Measurements from ENCODE around the gene SEC31A.
"Not testable (repeated sequence)": the region's sequence is repeated elsewhere in the genome, so short reads cannot be mapped to it uniquely, and the experiment has no call there.

SEC31A gene

DNA sequence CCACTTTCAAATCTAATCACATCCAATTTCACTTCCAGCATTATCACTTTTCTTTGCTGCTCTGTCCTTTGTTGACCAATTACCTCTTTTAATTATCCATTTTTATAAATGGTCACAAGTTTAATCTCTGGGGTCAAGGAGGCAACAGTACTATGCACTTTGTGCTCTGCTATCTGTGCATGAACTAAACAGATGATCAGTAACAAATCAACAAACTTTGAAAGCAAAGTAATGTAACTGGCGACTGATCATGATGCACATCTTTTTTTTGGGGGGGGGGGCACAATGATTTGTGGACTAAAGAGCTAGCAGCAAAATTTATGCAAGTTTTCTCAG lies 1.5 kb upstream of the SEC31A start:
- DNase-seq (ENCODE audit: low read depth in 3 of 3), result no peak

DNA sequence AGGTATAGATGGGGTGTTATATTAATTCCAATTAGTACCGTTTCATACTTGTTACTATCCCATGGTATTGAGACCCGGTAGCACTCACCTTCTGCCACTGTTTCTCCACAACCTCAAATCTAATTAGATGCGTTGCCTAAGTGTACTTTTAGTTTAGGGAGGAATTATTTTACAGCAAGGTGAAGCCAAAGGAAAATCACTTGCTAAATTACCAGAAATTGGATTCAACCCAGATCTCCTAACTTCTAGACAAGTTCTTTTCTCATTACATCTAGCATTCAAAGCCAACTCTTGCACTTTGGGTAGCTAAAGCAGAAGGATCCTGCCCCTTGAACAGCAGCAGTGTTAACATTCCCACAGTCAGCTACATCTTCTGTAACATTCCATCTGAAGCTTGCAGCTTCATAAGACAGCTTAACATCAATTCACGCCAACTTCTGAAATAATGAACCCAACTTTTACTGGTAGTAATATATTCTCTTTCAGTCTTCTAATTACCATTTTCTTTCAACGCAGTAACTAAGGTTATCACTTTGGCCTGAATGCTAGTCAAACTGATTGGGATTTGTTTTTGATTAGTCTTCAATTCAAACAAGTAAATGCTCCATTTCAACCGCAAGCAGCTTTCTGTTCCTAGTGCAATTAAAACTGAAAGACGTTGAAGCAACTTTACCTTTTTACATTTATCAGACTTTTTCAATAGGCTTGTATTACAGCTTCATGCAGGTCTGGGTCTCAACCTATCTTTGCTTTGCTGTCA lies 934 bp upstream of the SEC31A start:
- no peak for DNase-seq (ENCODE audit: low read depth in 3 of 3)

DNA sequence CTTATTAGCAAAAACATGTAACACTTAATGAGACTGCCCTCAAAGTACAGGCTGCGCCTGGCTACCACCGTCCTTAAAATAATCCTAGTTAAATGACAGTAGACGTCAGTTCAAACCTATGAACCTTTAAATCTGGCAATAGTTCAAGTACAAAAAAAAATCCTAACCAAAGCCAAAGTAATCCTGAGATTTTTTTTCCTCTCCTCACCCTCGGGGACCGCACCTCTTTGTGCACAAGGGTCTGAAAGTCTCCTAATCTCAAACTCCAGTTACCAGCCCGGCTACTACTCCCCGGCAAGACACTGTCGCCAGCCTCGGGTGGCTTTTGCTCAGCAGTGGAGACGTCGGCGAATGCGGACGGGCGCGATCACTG lies 439 bp downstream of the SEC31A start:
- no peak for DNase-seq (ENCODE audit: low read depth in 3 of 3)

DNA sequence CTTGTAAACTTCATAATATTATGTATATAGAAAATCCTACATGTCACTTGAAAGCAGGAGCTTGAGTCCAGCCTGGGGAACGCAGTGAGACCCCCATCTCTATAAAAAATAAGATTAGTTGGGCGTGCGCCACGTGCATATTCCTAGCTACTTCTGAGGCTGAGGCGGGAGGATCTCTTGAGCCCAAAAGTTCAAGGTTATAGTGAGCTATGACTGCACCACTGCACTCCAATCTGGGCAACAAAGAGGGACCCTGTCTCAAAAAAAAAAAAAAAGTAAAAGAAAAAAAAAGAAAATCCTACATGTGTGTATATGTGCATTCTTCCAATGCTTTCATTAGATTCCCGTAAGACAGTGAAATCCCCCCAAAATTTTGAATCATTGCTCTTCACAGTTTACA lies 1.7 kb downstream of the SEC31A start:
- DNase-seq (ENCODE audit: low read depth in 3 of 3), result no peak

DNA sequence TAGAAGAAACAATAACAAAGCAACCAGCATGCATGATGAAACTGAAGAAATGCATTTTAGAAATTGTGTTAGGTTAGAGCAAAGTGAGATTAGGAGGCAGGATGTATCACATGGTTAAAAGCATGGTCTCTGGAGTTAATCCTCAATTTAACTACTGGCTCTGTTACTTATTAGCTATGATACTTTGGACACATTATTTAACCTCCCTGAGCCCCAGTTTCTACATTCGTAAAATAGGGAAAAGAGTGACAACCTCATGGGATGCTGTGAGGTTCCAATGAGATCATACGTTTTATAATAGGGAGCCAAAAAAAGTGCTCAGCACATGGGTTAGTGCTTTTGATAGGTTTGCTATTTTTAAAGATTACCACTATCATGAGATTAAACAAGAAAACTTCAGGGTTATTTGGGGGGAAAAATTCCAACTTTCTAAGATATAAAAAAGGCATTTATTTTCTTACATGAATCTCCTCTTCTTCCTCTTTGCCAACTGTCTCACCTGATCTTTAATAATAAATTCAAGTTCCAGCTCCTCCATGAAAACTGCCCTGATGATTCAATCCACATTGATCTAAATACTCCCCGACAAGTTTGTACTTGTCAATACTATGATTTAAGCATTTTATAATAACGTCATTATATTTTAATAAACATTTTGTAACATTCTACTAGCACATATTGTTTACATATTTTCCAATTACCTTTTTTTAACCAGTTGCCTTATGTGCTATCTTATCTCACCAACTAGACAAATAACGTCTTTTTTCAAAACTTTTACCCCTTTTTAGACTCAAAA lies 4.6 kb downstream of the SEC31A start:
- no peak for DNase-seq (ENCODE audit: low read depth in 3 of 3)

DNA sequence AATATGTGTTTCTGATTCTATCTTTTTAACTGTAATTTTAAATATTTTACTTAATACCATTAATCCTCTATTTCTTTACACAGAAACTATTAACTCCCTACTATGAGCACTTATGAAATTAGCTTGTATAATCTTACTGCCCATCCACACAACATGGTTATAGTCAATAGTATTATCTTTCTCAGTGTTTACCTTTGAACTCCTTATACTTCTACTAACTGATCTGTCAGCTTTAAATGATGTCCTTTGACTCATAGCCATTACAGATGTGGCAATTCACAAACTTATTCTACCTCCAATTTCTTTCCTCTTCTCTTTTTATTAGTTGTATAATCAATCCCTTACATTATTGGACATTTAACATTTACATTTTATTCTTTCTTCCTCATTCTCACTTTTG lies 5.5 kb downstream of the SEC31A start:
- no peak for DNase-seq (ENCODE audit: low read depth in 3 of 3)

DNA sequence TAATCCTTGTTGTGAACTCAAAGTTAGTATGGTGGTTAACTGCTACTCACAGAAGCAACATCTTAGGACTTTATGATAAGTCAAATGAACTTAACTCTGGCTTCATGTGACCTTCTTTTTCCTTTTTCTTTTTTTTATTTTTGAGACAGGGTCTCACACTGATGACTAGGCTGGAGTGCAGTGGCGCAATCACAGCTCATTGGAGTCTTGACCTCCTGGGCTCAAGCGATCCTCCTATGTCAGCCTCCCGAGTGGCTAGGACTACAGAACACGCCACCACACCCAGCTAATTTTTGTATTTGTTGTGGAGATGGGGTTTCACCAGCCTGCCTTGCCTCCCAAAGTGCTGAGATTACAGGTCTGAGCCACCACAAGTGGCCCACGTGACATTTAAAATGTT lies 22.4 kb downstream of the SEC31A start:
- no peak for DNase-seq (ENCODE audit: low read depth in 3 of 3)

DNA sequence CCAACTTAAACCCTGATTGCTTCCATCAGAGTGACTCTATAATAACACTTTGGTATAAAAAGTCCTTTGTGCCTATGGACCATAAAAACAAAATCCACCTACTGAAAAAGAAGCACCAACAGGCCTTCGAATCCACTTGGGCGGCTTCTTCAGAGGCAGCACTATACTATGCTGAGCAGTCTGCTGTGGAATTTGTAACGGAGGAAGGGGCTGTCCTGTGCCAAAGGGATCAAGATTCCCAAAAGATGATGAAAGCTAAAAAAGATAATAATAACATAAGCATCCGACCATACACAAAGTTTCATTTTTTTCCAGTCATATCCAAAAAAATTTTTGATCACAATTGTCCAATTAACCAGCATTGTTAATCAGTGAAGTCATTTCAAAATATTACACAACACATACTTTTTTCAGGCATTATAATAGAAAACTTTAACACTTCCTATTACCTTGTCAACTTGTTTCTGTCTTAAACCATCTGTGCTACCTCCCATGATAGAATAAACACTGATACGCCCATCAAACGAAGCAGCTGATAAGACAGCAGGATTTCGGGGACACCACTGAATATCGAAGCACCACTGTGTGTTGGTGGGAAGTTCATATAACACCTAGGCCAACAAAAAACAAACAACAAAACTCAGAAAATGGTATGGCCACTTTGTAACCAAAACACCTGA lies 24.1 kb downstream of the SEC31A start:
- DNase-seq (ENCODE audit: low read depth in 3 of 3), result no peak

DNA sequence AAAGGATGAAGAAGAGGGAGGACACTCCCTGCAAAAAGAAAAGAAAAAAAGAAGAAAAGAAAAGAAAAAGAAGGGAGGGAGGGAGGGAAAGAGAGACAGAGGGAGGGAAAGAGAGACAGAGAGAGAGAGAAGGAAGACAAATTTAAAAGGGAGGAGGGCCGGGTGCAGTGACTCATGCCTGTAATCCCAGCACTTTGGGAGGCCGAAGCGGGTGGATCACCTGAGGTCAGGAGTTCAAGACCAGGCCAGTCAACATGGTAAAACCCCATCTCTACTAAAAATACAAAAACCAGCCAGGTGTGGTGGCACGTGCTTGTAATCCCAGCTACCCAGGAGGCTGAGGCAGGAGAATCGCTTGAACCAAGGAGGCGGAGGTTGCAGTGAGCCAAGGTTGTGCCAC lies 24.9 kb downstream of the SEC31A start:
- not testable (repeated sequence) for DNase-seq (ENCODE audit: low read depth in 3 of 3)

DNA sequence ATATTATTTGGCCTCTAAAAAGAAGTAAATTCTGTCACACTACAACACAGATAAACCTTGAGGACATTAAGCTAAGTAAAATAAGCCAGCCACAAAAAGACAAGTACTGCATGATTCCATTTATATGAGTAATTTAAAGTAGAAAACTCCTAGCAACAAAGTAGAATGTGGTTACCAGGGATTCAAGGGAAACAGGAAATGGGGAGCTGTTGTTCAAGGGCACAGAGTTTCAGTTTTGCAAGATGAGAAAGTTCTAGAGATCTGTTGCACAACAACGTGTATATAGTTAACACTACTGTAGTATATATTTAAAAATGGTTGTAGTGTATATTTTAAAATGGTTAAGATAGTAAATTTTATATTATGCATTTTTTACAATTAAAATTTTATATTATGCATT lies 25.4 kb downstream of the SEC31A start:
- DNase-seq (ENCODE audit: low read depth in 3 of 3), result no peak

DNA sequence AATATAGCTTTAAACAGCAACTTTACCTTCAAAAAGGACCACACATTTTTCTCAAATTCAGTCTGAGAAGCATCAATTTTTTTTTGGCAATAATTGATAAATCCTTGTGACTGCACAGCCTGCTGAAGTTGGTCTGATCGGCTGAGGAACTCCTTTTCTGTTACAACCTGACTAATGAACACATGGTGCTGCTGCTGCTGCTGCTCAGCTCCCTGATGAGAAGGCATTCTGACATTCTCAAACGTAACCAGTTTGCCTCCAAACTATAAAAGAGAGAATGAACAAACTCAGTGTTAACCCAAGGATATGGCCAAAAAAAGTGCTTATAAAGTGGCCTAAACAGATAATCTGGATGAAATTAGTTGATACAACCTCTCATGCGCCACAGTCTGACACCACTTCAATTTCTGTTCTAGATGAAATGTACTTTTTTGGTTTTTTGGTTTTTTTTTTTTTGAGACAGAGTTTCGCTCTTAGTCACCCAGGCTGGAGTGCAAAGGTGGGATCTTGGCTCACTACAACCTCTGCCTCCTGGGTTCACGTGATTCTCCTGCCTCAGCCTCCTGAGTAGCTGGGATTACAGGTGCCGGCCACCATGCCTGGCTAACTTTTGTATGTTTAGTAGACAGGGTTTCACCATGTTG lies 26.5 kb downstream of the SEC31A start:
- no peak for DNase-seq (ENCODE audit: low read depth in 3 of 3)

DNA sequence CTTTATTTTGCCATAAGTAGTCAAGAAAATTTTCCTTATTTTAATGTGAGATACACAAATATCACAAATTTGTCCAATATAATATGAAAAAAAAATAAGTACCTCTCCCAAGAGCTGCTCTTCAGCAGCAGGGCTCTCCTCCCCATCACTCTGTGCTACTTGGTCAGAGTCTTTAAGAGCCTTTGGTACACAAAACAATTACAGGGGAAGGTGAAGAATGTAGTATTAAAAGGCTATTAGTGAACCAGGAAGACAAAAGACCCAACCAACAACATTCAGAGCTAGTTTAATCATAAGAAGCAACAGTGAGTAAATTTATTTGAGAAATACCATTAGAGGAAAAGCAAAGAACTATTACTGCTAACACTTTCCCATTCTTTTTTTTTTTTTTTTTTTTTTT lies 29.4 kb downstream of the SEC31A start:
- DNase-seq (ENCODE audit: low read depth in 3 of 3), result no peak

DNA sequence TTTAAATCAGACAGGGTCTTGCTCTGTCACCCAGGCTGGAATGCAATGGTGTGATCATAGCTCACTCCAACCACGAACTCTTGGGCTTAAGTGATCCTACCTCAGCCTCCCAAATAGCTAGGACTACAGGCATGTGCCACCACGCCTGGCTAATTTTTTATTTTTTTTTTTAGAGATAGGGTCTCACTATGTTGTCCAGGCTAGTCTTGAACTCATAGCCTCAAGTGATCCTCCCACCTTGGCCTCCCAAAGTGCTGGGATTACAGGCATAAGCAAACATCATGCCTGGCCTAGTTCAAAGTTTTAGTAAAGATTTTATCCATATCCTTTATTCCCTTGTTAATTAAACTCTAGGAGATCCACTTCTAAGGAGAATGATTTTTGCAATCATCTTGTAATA lies 30.5 kb downstream of the SEC31A start:
- DNase-seq (ENCODE audit: low read depth in 3 of 3), result not testable (repeated sequence)

DNA sequence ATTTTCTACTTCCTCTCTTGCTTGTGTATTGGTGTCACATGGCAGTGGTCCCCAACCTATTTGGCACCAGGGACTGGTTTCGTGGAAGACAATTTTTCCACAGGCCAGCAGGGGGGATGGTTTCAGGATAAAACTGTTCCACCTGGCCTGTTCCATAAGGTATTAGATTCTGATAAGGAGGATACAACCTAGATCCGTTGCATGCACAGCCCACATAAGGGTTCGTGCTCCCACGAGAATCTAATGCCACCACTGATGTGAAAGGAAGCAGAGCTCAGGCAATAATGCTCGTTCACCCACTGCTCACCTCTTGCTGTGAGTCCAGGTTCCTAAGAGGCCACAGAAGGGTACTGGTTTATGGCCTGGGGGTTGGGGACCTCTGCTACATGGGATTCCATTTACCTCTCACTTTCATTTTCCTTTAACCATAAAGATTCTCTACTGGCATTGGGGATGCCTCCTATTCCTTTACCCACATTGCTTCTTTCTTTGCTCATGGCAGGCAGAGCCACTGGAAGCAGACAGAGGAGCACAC lies 38.1 kb downstream of the SEC31A start:
- no peak for DNase-seq (ENCODE audit: low read depth in 3 of 3)

DNA sequence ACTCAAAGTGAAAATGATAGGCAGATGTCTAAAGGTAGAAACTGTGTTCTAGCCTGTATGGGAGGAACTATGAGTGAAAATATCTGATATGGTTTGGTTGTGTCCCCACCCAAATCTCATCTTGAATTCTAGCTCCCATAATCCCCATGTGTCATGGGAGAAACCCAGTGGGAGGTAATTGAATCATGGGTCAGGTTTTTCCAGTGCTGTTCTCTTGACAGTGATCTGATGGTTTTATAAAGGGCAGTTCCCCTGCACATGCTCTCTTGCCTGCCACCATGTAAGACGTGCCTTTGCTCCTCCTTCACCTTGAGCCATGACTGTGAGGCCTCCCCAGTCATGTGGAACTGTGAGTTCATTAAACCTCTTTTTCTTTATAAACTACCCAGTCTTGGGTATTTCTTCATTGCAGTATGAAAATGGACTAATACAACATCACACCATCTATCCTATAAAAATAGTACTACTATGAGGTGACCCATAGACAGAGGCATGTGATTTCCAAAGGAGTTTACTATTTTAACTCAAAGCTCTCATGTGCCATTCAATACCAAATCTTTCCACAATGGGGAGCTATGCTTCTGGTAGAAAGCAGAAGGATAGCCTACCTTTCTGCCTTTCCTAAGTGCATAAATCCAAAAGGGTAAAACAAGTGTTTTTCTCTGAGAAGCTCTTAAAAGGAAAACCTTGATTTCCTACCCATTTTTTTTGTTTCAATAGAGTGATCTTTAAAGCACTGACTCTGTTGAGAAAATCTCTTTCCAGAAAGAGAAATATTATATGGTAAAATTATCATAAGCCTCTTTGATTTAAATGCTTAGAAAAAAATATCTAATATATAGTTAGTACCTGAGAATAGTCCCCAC lies 38.8 kb downstream of the SEC31A start:
- DNase-seq (ENCODE audit: low read depth in 3 of 3), result no peak

DNA sequence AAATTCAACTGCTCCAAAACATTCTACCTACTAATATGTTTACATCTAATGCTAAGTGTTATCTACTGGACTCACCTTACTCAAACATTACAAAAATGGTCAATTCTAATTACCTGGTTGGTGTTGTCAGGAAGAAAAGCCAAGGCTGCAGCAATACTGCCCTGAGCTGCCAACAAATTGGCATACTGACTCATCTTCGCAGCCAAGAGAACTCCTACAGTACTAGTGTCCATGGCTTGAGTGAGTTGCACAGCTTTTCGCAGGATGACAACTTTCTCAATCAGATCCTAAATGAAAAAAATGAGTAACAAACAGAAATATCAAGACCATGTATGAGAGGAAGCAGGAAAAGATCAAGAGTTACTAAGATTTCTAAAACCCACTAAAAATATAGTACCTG lies 39.6 kb downstream of the SEC31A start:
- no peak for DNase-seq (ENCODE audit: low read depth in 3 of 3)

DNA sequence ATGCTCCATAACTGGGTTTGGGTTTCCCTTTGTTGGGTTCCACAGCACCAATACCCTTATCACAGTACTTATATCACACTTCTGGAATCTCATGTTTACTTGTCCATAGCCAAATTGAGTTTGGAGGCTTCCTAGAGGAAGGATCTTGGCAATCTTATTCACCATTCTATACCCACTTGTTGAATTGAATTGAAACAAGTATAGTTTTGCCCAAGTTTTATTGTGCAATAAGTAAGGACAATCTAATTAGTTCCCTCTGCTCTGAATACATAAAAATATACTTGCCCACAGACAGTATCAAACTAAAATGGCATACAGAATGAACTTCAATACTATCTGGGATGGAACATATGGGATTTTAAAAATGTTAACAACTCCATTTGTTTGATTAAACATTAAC lies 40.3 kb downstream of the SEC31A start:
- no peak for DNase-seq (ENCODE audit: low read depth in 3 of 3)

DNA sequence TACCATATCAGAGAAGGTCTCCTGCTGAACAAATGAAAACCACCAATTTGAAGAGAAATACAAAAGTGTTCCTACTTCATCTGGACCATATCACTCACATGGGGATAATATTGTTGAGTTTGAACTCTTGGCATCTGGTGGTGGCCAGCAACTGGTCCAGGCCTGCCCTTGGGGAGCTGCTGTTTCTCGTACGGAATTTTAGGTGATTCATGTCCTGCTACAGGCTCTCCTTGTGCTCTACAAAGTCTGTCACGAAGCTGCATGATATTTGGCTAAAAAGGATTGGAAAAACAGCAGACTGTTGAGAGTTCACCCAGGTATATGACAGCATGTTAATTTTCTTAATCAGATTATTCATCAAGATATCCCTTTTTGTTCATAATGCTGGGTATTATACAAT lies 42.2 kb downstream of the SEC31A start:
- DNase-seq (ENCODE audit: low read depth in 3 of 3), result no peak

DNA sequence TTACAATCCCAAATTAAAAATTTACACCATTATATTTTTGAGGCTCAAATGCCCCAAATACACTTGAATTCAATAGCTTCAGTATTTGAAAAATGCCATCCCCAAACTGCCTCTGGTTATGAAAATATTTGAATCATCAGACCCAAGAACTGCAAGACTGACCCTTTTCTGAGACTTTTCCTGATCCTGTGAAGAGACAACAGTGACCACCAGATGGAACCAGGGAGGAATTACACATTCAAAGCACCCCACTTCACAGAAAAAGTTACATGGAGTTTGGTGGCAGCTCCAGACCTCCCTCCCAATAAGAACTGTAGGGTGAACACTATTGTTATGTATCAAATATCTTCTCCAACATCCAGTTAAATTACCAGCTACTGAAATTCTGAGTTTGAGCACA lies 48.4 kb downstream of the SEC31A start:
- DNase-seq (ENCODE audit: low read depth in 3 of 3), result no peak

DNA sequence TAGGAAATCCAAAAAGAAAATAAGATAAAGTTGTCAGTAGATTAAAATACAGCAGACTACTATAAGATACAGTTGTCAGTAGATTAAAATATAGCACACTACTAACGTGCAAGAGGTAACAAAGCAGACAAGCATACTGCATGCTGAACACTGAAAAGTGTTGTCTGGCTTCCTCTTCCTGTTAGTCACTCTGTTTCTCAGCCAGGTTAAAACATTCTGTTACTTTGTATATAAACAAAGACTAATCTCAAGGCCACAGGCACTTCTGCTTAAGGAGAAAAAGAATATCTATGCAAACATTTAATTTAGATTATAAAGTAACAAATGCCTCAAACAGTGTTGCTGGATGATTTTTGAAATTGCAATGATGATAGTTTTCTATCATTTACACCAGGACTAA lies 51.3 kb downstream of the SEC31A start:
- no peak for DNase-seq (ENCODE audit: low read depth in 3 of 3)

DNA sequence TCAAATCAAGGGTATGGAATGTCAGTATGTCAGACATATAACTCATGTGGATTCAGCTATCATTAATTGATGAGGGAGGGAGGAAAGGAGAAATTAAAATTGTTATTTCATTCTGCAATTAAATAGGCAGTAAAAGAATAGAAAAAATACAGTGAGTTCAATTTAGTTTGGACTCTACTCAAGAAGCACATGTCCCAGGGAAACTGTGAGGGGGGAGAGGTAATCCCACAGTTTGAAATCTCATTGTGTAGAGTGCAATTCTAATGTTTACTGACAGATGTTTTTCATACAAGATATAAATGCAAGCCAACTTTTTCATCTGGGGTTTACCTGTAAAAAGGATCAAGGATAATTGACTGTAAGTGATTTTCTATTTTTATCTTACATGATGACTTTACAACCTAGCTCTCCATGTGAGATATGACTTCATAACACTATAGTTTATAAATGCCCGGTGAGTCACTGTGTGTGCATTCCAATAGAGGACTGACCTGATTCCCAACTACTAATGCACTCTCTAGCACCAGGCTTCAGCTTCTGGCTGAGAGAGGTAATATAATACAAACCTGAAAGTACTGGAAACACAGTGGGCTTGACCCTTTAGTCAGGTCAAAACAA lies 57.1 kb downstream of the SEC31A start:
- DNase-seq (ENCODE audit: low read depth in 3 of 3), result no peak

Data from stimulated activated CD4-positive, alpha-beta T cell treated with anti-CD3 and anti-CD28 coated beads, TNF-alpha, amount 100 ng/mL, for 24 hours (primary cell).